OCI-M2 (cell line): ENCODE data around the gene ERBIN.
"Not testable (repeated sequence)": the region's sequence is repeated elsewhere in the genome, so short reads cannot be mapped to it uniquely, and the experiment has no call there.

Experiments used
- DNase-seq: peaks from one replicate; lab custom pipeline; 2025; ENCODE audit not compliant: unreplicated experiment; lab: John Stamatoyannopoulos, UW

Gene ERBIN

GRCh38 chr5:65916636-65917035 lies 9.7 kb upstream of the ERBIN start:
- no peak for DNase-seq

GRCh38 chr5:65919773-65920172 lies 6.6 kb upstream of the ERBIN start:
- no peak for DNase-seq

GRCh38 chr5:65923339-65923738 lies 3.0 kb upstream of the ERBIN start:
- no peak for DNase-seq

GRCh38 chr5:65924366-65925043 lies 1.9 kb upstream of the ERBIN start:
- DNase-seq: no peak

GRCh38 chr5:65925044-65925600 lies 1.3 kb upstream of the ERBIN start:
- peak; percentile 19 for DNase-seq

GRCh38 chr5:65925601-65926275 lies 637 bp upstream of the ERBIN start:
- no peak for DNase-seq

GRCh38 chr5:65926893-65927292 lies 518 bp downstream of the ERBIN start:
- DNase-seq: no peak

- no peak for DNase-seq
Observed at GRCh38 chr5:65927503-65928321, 1.3 kb downstream of the ERBIN start.

- no peak for DNase-seq
Observed at GRCh38 chr5:65928322-65928752, 2.0 kb downstream of the ERBIN start.

- no peak for DNase-seq
Observed at GRCh38 chr5:65928860-65929259, 2.5 kb downstream of the ERBIN start.

- no peak for DNase-seq
Observed at GRCh38 chr5:65932676-65933075, 6.3 kb downstream of the ERBIN start.

GRCh38 chr5:65933295-65933694 lies 6.9 kb downstream of the ERBIN start:
- DNase-seq: no peak

- DNase-seq: no peak
Observed at GRCh38 chr5:65938256-65938655, 11.9 kb downstream of the ERBIN start.

GRCh38 chr5:65943771-65944170 lies 17.4 kb downstream of the ERBIN start:
- no peak for DNase-seq

GRCh38 chr5:65946198-65946745 lies 19.9 kb downstream of the ERBIN start:
- no peak for DNase-seq

- DNase-seq: no peak
Observed at GRCh38 chr5:65948115-65948747, 21.9 kb downstream of the ERBIN start.

GRCh38 chr5:65951330-65951729 lies 25.0 kb downstream of the ERBIN start:
- DNase-seq: no peak

GRCh38 chr5:65952259-65952658 lies 25.9 kb downstream of the ERBIN start:
- no peak for DNase-seq

- DNase-seq: no peak
Observed at GRCh38 chr5:65954200-65954599, 27.8 kb downstream of the ERBIN start.

GRCh38 chr5:65955746-65956145 lies 29.4 kb downstream of the ERBIN start:
- DNase-seq: no peak

GRCh38 chr5:65957703-65958102 lies 31.3 kb downstream of the ERBIN start:
- not testable (repeated sequence) for DNase-seq
